RWPE2 (cell line): Measurements from ENCODE around the gene INAFM1.
A peak's percentile ranks its signal among the peaks of the same experiment; 100 is the strongest.
"Not testable (repeated sequence)": the region's sequence is repeated elsewhere in the genome, so short reads cannot be mapped to it uniquely, and the experiment has no call there.

Source experiments
- ATAC-seq: fragments of 200-7000 bp; cut with Tn5 transposase; 3 replicates; pipeline ENCODE4 v1.9.1; 2021; ENCODE audit warnings: low read depth
- DNase-seq: peaks from one replicate; pipeline ENCODE4 v3.0.0-alpha.2; 2020; ENCODE audit warnings: low spot score
- H3K27ac ChIP-seq: fragments of 450-650 bp; 2 replicates; pipeline ENCODE4 v1.5.1; 2017; ENCODE audit warnings: mild to moderate bottlenecking; ENCODE audit not compliant: poor library complexity, severe bottlenecking
- H3K27me3 ChIP-seq: fragments of 250-450 bp; sonication (Bioruptor Pico); 2 replicates; pipeline ENCODE4 v1.5.1; 2021; ENCODE audit warnings: mild to moderate bottlenecking, moderate library complexity; ENCODE audit not compliant: insufficient read depth, poor library complexity, severe bottlenecking
- H3K36me3 ChIP-seq: fragments of 250-450 bp; sonication (Bioruptor Pico); 2 replicates; pipeline ENCODE4 v1.5.1; 2020; ENCODE audit warnings: low read depth, mild to moderate bottlenecking, moderate library complexity
- H3K4me1 ChIP-seq: fragments of 250-450 bp; sonication (Bioruptor Pico); 2 replicates; pipeline ENCODE4 v1.5.1; 2021; ENCODE audit warnings: mild to moderate bottlenecking, moderate library complexity; ENCODE audit not compliant: insufficient read depth, poor library complexity, severe bottlenecking
- H3K4me3 ChIP-seq: fragments of 250-450 bp; sonication (Bioruptor Pico); 2 replicates; pipeline ENCODE4 v1.5.1; 2021; ENCODE audit warnings: mild to moderate bottlenecking, moderate library complexity; ENCODE audit not compliant: severe bottlenecking
- H3K9me3 ChIP-seq: fragments of 250-450 bp; sonication (Bioruptor Pico); 2 replicates; pipeline ENCODE4 v1.5.1; 2021; ENCODE audit warnings: mild to moderate bottlenecking, moderate library complexity; ENCODE audit not compliant: severe bottlenecking
- TF ChIP-seq, protein P1 (sequence below): fragments of 450-650 bp; IDR thresholded peaks from one replicate; pipeline ENCODE4 v1.5.1; 2017; ENCODE audit warnings: mild to moderate bottlenecking, moderate library complexity; ENCODE audit not compliant: poor library complexity, severe bottlenecking

INAFM1 gene

DNA sequence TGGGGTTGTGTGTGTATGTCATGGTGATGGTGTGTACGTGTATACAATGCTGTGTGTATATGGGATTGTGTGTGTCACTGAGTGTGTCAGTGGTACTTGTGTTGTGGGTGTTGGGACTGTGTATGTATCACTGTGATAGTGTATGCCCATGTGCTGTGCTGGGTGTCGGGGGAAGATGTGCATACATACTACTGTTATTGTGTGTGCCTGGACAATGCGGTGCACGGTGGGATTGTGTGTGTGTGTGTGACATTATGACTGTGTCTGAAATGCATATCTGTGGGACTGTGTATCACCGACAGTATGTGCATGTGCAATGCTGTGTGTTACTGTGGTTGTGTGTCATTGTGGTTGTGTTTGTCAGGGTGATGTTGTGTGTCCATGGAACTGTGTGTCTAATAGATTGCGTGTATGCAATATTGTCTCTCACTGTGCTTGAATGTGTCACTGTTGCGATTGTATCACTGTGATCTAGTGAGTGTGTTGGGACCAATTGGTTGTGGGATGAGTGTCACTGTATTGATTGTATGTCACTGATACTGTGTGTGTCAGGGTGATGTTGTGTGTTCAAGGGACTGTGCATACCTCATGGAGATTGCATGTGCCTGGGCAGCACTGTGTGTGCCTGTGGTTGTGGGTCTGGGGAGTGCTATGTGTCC, 32.6 kb upstream of the INAFM1 start:
- DNase-seq (no peak), ATAC-seq (no peak)
- no peaks in the 10 kb centered on the region for H3K36me3 ChIP-seq
- H3K4me3 ChIP-seq, result no peak overlapping the region
- TF ChIP-seq, protein P1, sequence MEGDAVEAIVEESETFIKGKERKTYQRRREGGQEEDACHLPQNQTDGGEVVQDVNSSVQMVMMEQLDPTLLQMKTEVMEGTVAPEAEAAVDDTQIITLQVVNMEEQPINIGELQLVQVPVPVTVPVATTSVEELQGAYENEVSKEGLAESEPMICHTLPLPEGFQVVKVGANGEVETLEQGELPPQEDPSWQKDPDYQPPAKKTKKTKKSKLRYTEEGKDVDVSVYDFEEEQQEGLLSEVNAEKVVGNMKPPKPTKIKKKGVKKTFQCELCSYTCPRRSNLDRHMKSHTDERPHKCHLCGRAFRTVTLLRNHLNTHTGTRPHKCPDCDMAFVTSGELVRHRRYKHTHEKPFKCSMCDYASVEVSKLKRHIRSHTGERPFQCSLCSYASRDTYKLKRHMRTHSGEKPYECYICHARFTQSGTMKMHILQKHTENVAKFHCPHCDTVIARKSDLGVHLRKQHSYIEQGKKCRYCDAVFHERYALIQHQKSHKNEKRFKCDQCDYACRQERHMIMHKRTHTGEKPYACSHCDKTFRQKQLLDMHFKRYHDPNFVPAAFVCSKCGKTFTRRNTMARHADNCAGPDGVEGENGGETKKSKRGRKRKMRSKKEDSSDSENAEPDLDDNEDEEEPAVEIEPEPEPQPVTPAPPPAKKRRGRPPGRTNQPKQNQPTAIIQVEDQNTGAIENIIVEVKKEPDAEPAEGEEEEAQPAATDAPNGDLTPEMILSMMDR, result no peak
- H3K4me1 ChIP-seq, result peaks cover 6% of the 10 kb centered on the region
- H3K27me3 ChIP-seq, result no peaks in the 10 kb centered on the region
- H3K9me3 ChIP-seq, result no peaks in the 10 kb centered on the region
- peak overlapping the region; percentile 58 for H3K27ac ChIP-seq

DNA sequence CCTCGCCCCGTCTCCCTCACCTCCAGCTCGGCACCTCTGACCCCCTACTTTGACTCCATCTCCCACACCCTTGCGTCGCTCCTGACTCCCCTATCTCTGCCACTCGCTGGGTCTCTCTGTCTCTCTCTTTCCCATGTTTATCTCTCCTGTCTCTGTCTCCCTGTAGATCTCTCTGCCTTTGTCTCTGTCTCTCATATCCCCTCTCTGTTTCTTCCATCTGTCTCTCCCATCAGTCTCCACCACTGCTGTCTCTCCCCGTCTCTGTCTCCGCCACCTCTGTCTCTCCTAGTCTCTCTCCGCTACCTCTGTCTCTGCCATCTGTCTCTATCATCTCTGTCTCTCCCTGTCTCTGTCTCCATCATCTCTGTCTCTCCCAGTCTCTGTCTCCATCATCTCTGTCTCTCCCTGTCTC, 31.3 kb upstream of the INAFM1 start:
- Histone ChIP-seq H3K9me3 (no peaks in the 10 kb centered on the region), H3K27ac (peak overlapping the region; percentile 58), H3K36me3 (no peaks in the 10 kb centered on the region), H3K4me1 (peaks cover 6% of the 10 kb centered on the region), H3K4me3 (peak overlapping the region; percentile 34), H3K27me3 (no peaks in the 10 kb centered on the region)
- no peak for DNase-seq
- no peak for ATAC-seq
- TF ChIP-seq, protein P1, result no peak

DNA sequence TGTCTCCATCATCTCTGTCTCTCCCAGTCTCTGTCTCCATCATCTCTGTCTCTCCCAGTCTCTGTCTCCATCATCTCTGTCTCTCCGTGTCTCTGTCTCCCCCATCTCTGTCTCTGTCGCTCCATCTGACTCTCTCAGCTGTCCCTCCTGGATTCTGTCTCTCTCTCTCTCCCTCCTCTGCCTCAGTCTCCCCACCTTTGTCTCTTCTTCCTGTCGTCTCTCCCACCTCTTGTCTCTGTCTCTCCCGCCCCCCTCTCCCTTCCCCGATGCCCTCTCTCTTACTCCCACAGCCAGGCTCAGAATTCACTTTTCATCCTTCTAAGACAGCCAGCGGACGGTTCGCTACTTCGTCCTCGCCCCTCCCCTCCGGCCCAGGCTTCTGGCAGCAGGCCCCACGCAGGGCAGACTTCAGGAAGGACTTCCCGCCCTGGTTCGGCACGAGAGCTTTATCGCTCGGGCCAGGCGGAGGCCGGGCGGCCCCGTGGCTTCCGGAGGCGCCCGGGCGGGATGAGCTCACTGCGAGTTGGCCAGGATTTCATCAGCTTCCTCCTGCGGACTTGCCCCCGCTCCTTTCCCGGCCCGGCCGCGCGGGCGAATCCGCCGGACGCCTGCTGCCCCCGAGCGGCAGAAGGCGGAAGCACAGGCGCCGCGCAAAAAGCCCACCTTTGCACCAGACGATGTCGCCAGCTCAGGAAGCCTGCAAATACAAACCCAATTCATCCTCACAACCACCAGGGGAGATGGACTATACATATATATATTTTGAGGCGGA, 30.7 kb upstream of the INAFM1 start:
- H3K27me3 ChIP-seq, result no peaks in the 10 kb centered on the region
- H3K9me3 ChIP-seq, result no peaks in the 10 kb centered on the region
- ATAC-seq (peak; percentile 75), DNase-seq (peak; percentile 93)
- no peaks in the 10 kb centered on the region for H3K36me3 ChIP-seq
- H3K4me3 ChIP-seq, result peak overlapping the region; percentile 34
- H3K4me1 ChIP-seq, result peaks cover 6% of the 10 kb centered on the region
- peak overlapping the region; percentile 58 for H3K27ac ChIP-seq
- TF ChIP-seq, protein P1, result peak; percentile 99

DNA sequence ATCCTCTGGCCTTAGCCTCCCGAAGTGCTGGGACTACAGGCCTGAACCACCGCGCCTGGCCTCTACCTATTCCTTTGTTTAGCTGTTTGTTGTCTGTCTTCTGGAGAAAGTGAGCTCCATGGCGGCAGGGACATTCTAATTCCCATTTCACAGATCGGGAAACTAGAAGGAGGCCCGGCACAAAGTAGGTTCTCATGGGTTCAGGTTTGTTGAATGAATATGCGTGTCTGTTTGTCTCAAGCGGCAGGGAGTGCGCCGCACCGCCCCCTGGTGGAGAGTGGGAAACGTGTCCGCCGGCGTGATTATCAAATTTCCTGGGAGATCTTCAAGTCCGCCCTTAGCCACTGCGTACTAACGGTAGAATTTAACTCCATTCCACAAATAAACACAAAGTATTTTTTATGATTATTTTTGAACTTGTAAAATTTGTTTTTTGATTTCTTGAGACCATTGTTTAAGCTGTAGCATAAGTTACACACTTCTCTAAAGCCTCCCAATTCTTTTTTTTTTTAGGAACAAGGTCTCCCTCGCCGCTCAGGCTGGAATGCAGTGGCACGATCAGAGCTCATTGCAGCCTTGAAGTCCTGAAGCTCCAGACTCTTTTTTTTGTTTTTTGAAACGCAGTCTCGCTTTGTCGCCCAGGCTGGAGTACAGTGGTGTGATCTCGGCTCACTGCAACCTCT, 27.2 kb upstream of the INAFM1 start:
- Histone ChIP-seq H3K27ac (no peak overlapping the region), H3K4me1 (peaks cover 4% of the 10 kb centered on the region), H3K4me3 (no peak overlapping the region), H3K27me3 (no peaks in the 10 kb centered on the region), H3K36me3 (no peaks in the 10 kb centered on the region), H3K9me3 (no peaks in the 10 kb centered on the region)
- ATAC-seq (no peak), DNase-seq (no peak)
- TF ChIP-seq, protein P1, result peak; percentile 96

DNA sequence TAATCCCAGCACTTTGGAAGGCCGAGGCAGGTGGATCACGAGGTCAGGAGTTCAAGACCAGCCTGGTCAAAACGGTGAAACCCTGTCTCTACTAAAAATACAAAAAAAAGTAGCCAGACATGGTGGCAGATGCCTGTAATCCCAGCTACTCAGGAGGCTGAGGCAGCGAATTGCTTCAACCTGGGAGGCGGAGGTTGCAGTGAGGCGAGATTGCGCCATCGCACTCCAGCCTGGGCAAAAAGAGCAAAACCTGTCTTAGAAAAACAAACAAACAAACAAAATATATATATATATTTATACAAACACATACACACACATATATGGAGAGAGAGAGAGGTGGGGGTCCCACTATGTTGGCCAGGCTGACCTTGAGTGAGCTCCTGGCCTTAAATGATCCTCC, 21.7 kb upstream of the INAFM1 start:
- H3K27ac ChIP-seq, result peak overlapping the region; percentile 82
- H3K4me3 ChIP-seq, H3K9me3 ChIP-seq, DNase-seq, ATAC-seq, H3K36me3 ChIP-seq, H3K27me3 ChIP-seq: not testable (repeated sequence)
- peaks cover 21% of the 10 kb centered on the region for H3K4me1 ChIP-seq
